CD14-positive monocyte (primary cell): ENCODE results near the gene ANKRD12. TPM values are rescaled to one million over a fixed set of nuclear protein-coding genes. Genes with fewer than 3 reads are reported as not detected.

Source experiments
- DNase-seq, 3 donors: peaks; one replicate each; pipeline ENCODE4 v3.0.0-alpha.2; 2011 to 2022
- H2AFZ ChIP-seq: 2 replicates; pipeline ENCODE4 v1.6.0; 2012; ENCODE audit warnings: mild to moderate bottlenecking, low read depth, low read length, inconsistent platforms; ENCODE audit not compliant: insufficient read depth, poor library complexity, severe bottlenecking
- H3K27ac ChIP-seq, 2 donors: 1 replicate in 1 of 2; 2 replicates in 1 of 2; pipeline ENCODE4 v1.5.1; 2012 to 2013; ENCODE audit warnings: low read length in 2 of 2, control low read depth in 1 of 2, inconsistent platforms in 1 of 2, low read depth in 1 of 2, mild to moderate bottlenecking in 1 of 2
- H3K27me3 ChIP-seq, 2 donors: one replicate each; pipeline versions ENCODE4 v1.6.0 to v1.6.1; 2011 to 2013; ENCODE audit warnings: low read length in 2 of 2; ENCODE audit not compliant: control insufficient read depth in 2 of 2, insufficient read depth in 2 of 2
- H3K36me3 ChIP-seq, 2 donors: replicated peaks in 1 of 2; 1 replicate in 1 of 2; 2 replicates in 1 of 2; pipeline versions ENCODE4 v1.5.1 to v1.6.1; 2012 to 2013; ENCODE audit warnings: low read length in 2 of 2, control low read depth in 1 of 2, inconsistent platforms in 1 of 2, mild to moderate bottlenecking in 1 of 2; ENCODE audit not compliant: insufficient read depth in 2 of 2, control insufficient read depth in 1 of 2
- H3K4me1 ChIP-seq, 2 donors: 1 replicate in 1 of 2; 2 replicates in 1 of 2; pipeline versions ENCODE4 v1.5.1 to v1.6.1; 2012 to 2013; ENCODE audit warnings: low read length in 2 of 2, control low read depth in 1 of 2, inconsistent platforms in 1 of 2, mild to moderate bottlenecking in 1 of 2, moderate library complexity in 1 of 2; ENCODE audit not compliant: insufficient read depth in 2 of 2, control insufficient read depth in 1 of 2
- H3K4me2 ChIP-seq: replicated peaks from 2 replicates; pipeline ENCODE3; 2012; ENCODE audit warnings: low read length, moderate library complexity, mild to moderate bottlenecking; ENCODE audit not compliant: poor library complexity, severe bottlenecking; ENCODE audit errors: extremely low read depth
- H3K4me3 ChIP-seq, 3 experiments: fragments of 200-600 bp in 1 of 3; sonication (generic) in 1 of 3; replicated peaks in 1 of 3; 1 replicate in 2 of 3; 2 replicates in 1 of 3; pipeline ENCODE4 v1.5.1; 2011 to 2013; ENCODE audit warnings: low read length in 3 of 3, mild to moderate bottlenecking in 3 of 3, control low read depth in 2 of 3, low read depth in 2 of 3, inconsistent platforms in 1 of 3, moderate library complexity in 1 of 3
- H3K79me2 ChIP-seq: 2 replicates; pipeline ENCODE4 v1.6.0; 2012; ENCODE audit warnings: mild to moderate bottlenecking, control low read depth, inconsistent platforms, low read length, moderate library complexity; ENCODE audit not compliant: insufficient read depth
- H3K9ac ChIP-seq: 2 replicates; pipeline ENCODE4 v1.6.0; 2017; ENCODE audit warnings: low read length, mild to moderate bottlenecking; ENCODE audit not compliant: insufficient read depth, poor library complexity, severe bottlenecking
- H3K9me3 ChIP-seq, 2 donors: replicated peaks in 1 of 2; 1 replicate in 1 of 2; 2 replicates in 1 of 2; pipeline versions ENCODE4 v1.5.1 to v1.6.1; 2012 to 2013; ENCODE audit warnings: low read length in 2 of 2, control low read depth in 1 of 2; ENCODE audit not compliant: control insufficient read depth in 1 of 2, insufficient read depth in 1 of 2
- H4K20me1 ChIP-seq: 2 replicates; pipeline ENCODE4 v1.6.0; 2012; ENCODE audit warnings: mild to moderate bottlenecking, low read length, control low read depth, moderate library complexity; ENCODE audit not compliant: insufficient read depth
- H3K27ac Mint-ChIP-seq, 7 donors: one replicate each; pipeline ENCODE4 v1.8.0; 2020; ENCODE audit warnings: mild to moderate bottlenecking in 7 of 7, mixed read lengths in 7 of 7, moderate library complexity in 6 of 7, inconsistent platforms in 2 of 7
- H3K27me3 Mint-ChIP-seq, 3 donors: one replicate each; pipeline ENCODE4 v1.8.0; 2021 to 2022; ENCODE audit warnings: low read depth in 3 of 3, mild to moderate bottlenecking in 3 of 3, mixed read lengths in 3 of 3, moderate library complexity in 3 of 3, inconsistent platforms in 1 of 3
- H3K36me3 Mint-ChIP-seq, 2 donors: one replicate each; pipeline ENCODE4 v1.8.0; 2020; ENCODE audit warnings: mixed read lengths in 2 of 2, inconsistent platforms in 1 of 2, mild to moderate bottlenecking in 1 of 2
- H3K4me1 Mint-ChIP-seq: one replicate; pipeline ENCODE4 v1.8.0; 2020; ENCODE audit warnings: mild to moderate bottlenecking, mixed read lengths
- H3K4me3 Mint-ChIP-seq, 2 donors: one replicate each; pipeline ENCODE4 v1.8.0; 2020; ENCODE audit warnings: mild to moderate bottlenecking in 2 of 2, mixed read lengths in 2 of 2, moderate library complexity in 1 of 2
- H3K9me3 Mint-ChIP-seq, 7 donors: one replicate each; pipeline ENCODE4 v1.8.0; 2020 to 2022; ENCODE audit warnings: mixed read lengths in 7 of 7, mild to moderate bottlenecking in 6 of 7, moderate library complexity in 6 of 7, inconsistent platforms in 2 of 7
- WGBS: methylation state at CpG from one replicate; pipeline ENCODE4 v1.1.5; 2013; ENCODE audit warnings: missing lambda C conversion rate; ENCODE audit not compliant: insufficient coverage; 5-methylcytosine and 5-hydroxymethylcytosine counted together
- intact Hi-C, 2 donors: fragments of 100-400 bp; cut with micrococcal nuclease; formaldehyde crosslinking; loops; one replicate each; pipeline versions ENCODE4 v1.15.0 to v1.15.1; 2023
- polyA plus RNA-seq, 3 donors: library from polyadenylated mRNA; depleted of rRNA in 1 of 3; unstranded in 2 of 3; stranded (reverse) in 1 of 3; fragments of 300-500 nt in 2 of 3; fragments of >200 nt in 1 of 3; fragmentation: Illumina TruSeq in 2 of 3; gene quantifications; 1 replicate in 2 of 3; 2 replicates in 1 of 3; pipeline ENCODE4 v1.2.3, GENCODE V29; 2012 to 2021
- TF ChIP-seq, protein P1 (sequence below): fragments of 200-600 bp; IDR thresholded peaks from one replicate; pipeline ENCODE4 v1.8.0; 2022; ENCODE audit warnings: antibody characterized with exemption, mild to moderate bottlenecking

The ANKRD12 gene
- polyA plus RNA-seq, 3 donors = 9.3 to 15.5 (median 15.4) TPM

DNA sequence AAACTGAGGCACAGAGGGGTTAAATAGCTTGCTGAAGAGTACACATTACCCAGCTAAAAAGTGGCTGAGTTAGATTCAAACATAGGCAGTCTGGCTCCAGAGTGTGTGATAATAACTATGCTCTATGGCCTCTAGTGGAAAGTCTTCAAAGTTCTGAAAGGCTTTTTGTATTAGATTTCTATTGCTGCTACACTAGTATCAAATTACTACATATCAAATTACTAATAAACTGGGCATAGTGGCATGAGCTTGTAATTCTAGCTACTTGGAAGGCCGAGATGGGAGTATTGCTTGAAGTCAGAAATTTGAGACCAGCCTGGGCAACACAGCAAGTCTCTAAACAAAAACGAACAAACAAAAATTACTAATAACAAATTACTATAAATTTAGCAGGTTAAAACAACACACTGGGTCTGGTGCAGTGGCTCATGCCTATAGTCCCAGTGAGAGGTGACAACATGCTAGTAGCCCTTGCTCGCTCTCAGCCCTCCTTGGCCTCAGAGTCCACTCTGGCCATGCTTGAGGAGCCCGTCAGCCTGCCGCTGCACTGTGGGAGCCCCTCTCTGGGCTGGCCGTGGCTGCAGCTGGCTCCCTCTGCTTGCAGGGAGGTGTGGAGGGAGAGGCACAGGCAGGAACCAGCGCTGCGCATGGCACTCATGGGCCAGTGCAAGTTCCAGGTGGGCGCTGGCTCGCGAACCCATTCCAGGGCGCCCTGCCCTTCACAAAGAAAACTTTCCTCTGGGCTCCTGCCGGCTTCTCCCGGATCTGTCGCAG lies 159.8 kb downstream of the ANKRD12 start:
- H3K36me3 ChIP-seq = no peaks in the 10 kb centered on the region
- no peaks in the 10 kb centered on the region for H4K20me1 ChIP-seq
- no peak overlapping the region for H2AFZ ChIP-seq
- Mint-ChIP-seq H3K9me3 (peaks cover 28 to 62% (median 41%) of the 10 kb centered on the region in 7 donors), H3K27ac (no peak overlapping the region), H3K4me3 (no peak overlapping the region), H3K4me1 (no peaks in the 10 kb centered on the region), H3K27me3 (no peaks in the 10 kb centered on the region), H3K36me3 (no peaks in the 10 kb centered on the region)
- TF ChIP-seq, protein P1, sequence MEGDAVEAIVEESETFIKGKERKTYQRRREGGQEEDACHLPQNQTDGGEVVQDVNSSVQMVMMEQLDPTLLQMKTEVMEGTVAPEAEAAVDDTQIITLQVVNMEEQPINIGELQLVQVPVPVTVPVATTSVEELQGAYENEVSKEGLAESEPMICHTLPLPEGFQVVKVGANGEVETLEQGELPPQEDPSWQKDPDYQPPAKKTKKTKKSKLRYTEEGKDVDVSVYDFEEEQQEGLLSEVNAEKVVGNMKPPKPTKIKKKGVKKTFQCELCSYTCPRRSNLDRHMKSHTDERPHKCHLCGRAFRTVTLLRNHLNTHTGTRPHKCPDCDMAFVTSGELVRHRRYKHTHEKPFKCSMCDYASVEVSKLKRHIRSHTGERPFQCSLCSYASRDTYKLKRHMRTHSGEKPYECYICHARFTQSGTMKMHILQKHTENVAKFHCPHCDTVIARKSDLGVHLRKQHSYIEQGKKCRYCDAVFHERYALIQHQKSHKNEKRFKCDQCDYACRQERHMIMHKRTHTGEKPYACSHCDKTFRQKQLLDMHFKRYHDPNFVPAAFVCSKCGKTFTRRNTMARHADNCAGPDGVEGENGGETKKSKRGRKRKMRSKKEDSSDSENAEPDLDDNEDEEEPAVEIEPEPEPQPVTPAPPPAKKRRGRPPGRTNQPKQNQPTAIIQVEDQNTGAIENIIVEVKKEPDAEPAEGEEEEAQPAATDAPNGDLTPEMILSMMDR = no peak
- whole genome bisulfite sequencing = 98% methylated on average over 11 of the region's 15 CpGs
- peaks cover 25 to 39% of the 10 kb centered on the region in 2 donors for H3K9me3 ChIP-seq
- H3K27me3 ChIP-seq = no peaks in the 10 kb centered on the region
- H3K4me1 ChIP-seq = no peaks in the 10 kb centered on the region
- H3K79me2 ChIP-seq = no peaks in the 10 kb centered on the region
- H3K27ac ChIP-seq = no peak overlapping the region
- DNase-seq = no peak
- no peak overlapping the region for H3K4me2 ChIP-seq
- H3K4me3 ChIP-seq = no peak overlapping the region
- H3K9ac ChIP-seq = no peak overlapping the region
- intact Hi-C loops = no loop called here

DNA sequence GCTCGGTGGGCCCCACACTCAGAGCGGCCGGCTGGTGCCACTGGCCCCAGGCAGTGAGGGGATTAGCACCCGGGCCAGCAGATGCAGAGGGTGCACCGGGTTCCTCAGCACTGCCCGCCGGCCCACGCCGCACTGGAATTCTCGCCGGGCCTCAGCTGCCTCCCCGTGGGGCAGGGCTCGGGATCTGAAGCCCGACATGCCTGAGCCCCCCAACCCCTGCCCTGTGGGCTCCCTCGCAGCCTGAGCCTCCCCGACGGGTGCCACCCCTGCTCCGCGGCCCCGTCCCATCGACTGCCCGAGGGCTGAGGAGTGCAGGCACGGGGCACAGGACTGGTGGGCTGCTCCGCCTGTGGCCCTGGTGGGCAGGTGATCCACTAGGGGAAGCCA lies 160.4 kb downstream of the ANKRD12 start:
- Mint-ChIP-seq H3K4me1 (no peaks in the 10 kb centered on the region), H3K4me3 (no peak overlapping the region), H3K27me3 (no peaks in the 10 kb centered on the region), H3K27ac (no peak overlapping the region), H3K9me3 (peaks cover 25 to 61% (median 38%) of the 10 kb centered on the region in 7 donors), H3K36me3 (no peaks in the 10 kb centered on the region)
- Histone ChIP-seq H3K4me2 (no peak overlapping the region), H3K36me3 (no peaks in the 10 kb centered on the region), H3K27ac (no peak overlapping the region), H3K27me3 (no peaks in the 10 kb centered on the region), H2AFZ (no peak overlapping the region), H3K9ac (no peak overlapping the region), H3K9me3 (peaks cover 22 to 43% of the 10 kb centered on the region in 2 donors), H3K79me2 (no peaks in the 10 kb centered on the region), H3K4me3 (no peak overlapping the region), H4K20me1 (no peaks in the 10 kb centered on the region), H3K4me1 (no peaks in the 10 kb centered on the region)
- no peak for DNase-seq
- intact Hi-C loops = no loop called here
- WGBS = 98% methylated on average over 24 of the region's 24 CpGs
- TF ChIP-seq, protein P1 = no peak
